ENCODE results near the gene REXO4. TPM values are rescaled to one million over a fixed set of nuclear protein-coding genes. Genes with fewer than 3 reads are reported as not detected.

REXO4 gene
- total and polyA plus RNA-seq, 9 of the 15 experiments (the other 6 are each of a cell fraction or from before 2014, with no cell fraction given), result 3.4 to 72.9 (median 31.1) TPM

DNA sequence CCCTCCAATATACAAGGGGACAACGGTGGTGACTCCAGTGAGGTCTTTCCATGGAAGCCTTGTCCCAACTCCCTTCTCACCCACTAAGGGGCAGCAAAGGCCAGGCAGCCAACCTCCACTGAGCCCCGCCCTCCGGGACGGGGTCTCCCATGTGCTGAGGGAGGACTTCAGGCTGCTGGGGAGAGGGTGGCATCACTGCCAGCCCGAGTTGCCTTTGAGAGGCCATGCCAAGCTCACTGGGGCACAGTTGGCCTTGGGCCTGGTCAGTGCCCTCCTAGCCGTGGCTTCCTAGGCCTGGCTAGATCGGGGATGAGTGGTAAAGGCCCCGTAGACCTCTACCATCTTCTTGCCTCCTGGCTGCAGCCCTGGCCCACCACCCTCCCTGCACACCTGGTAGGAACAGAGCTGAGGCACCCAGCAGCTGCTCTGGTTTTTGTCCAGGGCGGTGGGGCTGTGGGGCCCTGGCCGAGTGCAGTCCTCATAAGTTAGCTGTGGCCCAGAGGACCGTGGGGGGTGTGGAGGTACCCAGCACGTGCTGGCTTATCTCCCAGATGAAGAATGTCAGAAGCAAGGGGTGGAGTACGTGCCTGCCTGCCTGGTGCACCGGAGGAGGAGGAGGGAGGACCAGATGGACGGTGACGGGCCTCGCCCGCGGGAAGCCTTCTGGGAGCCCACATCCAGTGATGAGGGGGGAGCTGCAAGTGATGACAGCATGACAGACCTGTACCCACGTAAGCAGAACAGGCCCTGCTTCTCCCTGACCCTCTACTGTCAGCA is 58.2 kb downstream of the REXO4 start (continued):
- TF ChIP-seq JUN (IDR thresholded peaks at IDR 0.05; ENCODE audit: borderline replicate concordance, low read depth, low read length) (no peak), JUN (CRISPR knock-in tag; IDR thresholded peaks at IDR 0.05; ENCODE audit: borderline replicate concordance) (no peak), POLR2AphosphoS2 (IDR thresholded peaks at IDR 0.05; ENCODE audit: low read length) (no peak; the same call in 1 of the 2 replicates), SMC3 (conservative IDR thresholded peaks at IDR 0.05; ENCODE audit: insufficient read depth, low read depth, low read length) (peak; percentile 72), CREB3L1 (IDR thresholded peaks at IDR 0.05; ENCODE audit: borderline replicate concordance, low read depth) (no peak), RBFOX2 (IDR thresholded peaks at IDR 0.05; ENCODE audit: low read depth, low read length) (peak; percentile 46), SNRNP70 (optimal IDR thresholded peaks at IDR 0.05; ENCODE audit: low read depth, low read length) (no peak), MAZ (CRISPR knock-in tag; conservative IDR thresholded peaks at IDR 0.05 in 1 of 2, IDR thresholded peaks at IDR 0.05 in 1 of 2) (no peak), SMARCC2 (IDR thresholded peaks at IDR 0.05; ENCODE audit: low read depth) (no peak), RAD21 (CRISPR knock-in tag; conservative IDR thresholded peaks at IDR 0.05 in 1 of 2, IDR thresholded peaks at IDR 0.05 in 1 of 2) (peak; percentile 51 to 76), PCBP1 (IDR thresholded peaks at IDR 0.05; ENCODE audit: low read depth, low read length, poor library complexity, severe bottlenecking) (no peak), RFX5 (IDR thresholded peaks at IDR 0.05; ENCODE audit: low read depth, low read length) (no peak), ZSCAN32 (CRISPR knock-in tag; IDR thresholded peaks at IDR 0.05) (no peak), SMARCB1 (IDR thresholded peaks at IDR 0.05; ENCODE audit: insufficient read length, low read depth) (no peak)
- TF ChIP-seq, protein P1, sequence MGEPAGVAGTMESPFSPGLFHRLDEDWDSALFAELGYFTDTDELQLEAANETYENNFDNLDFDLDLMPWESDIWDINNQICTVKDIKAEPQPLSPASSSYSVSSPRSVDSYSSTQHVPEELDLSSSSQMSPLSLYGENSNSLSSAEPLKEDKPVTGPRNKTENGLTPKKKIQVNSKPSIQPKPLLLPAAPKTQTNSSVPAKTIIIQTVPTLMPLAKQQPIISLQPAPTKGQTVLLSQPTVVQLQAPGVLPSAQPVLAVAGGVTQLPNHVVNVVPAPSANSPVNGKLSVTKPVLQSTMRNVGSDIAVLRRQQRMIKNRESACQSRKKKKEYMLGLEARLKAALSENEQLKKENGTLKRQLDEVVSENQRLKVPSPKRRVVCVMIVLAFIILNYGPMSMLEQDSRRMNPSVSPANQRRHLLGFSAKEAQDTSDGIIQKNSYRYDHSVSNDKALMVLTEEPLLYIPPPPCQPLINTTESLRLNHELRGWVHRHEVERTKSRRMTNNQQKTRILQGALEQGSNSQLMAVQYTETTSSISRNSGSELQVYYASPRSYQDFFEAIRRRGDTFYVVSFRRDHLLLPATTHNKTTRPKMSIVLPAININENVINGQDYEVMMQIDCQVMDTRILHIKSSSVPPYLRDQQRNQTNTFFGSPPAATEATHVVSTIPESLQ (CRISPR knock-in tag; IDR thresholded peaks at IDR 0.05), result no peak
- TF ChIP-seq, protein P2, sequence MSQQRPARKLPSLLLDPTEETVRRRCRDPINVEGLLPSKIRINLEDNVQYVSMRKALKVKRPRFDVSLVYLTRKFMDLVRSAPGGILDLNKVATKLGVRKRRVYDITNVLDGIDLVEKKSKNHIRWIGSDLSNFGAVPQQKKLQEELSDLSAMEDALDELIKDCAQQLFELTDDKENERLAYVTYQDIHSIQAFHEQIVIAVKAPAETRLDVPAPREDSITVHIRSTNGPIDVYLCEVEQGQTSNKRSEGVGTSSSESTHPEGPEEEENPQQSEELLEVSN (IDR thresholded peaks at IDR 0.05; ENCODE audit: borderline replicate concordance in 1 of 2, extremely low read depth in 1 of 2, insufficient read depth in 1 of 2, insufficient read length in 1 of 2, low read depth in 1 of 2, low read length in 1 of 2, poor library complexity in 1 of 2, severe bottlenecking in 1 of 2), result no peak
- TF ChIP-seq, protein P3, sequence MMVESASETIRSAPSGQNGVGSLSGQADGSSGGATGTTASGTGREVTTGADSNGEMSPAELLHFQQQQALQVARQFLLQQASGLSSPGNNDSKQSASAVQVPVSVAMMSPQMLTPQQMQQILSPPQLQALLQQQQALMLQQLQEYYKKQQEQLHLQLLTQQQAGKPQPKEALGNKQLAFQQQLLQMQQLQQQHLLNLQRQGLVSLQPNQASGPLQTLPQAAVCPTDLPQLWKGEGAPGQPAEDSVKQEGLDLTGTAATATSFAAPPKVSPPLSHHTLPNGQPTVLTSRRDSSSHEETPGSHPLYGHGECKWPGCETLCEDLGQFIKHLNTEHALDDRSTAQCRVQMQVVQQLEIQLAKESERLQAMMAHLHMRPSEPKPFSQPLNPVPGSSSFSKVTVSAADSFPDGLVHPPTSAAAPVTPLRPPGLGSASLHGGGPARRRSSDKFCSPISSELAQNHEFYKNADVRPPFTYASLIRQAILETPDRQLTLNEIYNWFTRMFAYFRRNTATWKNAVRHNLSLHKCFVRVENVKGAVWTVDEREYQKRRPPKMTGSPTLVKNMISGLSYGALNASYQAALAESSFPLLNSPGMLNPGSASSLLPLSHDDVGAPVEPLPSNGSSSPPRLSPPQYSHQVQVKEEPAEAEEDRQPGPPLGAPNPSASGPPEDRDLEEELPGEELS (CRISPR knock-in tag; IDR thresholded peaks at IDR 0.05; ENCODE audit: borderline replicate concordance), result no peak
